Measurements from ENCODE around the gene PINK1.

The PINK1 gene

DNA sequence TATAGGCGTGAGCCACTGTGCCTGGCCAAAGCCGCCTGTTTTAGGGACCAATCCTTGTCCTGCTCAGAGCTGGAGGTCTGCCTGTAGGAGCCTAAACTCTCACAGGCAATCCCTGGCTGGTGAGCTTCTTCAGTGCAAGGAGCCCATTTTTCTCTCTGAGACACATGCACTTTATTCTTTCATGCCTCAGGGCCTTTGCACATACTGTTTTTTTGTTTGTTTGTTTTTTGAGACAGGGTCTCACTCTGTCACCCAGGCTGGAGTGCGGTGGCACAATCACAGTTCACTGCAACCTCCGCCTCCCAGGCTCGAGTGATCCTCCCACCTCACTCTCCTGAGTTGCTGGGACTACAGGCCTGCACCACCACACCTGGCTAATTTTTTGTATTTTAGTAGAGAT is 21.6 kb upstream of the PINK1 start:
- no peak for DNase-seq

DNA sequence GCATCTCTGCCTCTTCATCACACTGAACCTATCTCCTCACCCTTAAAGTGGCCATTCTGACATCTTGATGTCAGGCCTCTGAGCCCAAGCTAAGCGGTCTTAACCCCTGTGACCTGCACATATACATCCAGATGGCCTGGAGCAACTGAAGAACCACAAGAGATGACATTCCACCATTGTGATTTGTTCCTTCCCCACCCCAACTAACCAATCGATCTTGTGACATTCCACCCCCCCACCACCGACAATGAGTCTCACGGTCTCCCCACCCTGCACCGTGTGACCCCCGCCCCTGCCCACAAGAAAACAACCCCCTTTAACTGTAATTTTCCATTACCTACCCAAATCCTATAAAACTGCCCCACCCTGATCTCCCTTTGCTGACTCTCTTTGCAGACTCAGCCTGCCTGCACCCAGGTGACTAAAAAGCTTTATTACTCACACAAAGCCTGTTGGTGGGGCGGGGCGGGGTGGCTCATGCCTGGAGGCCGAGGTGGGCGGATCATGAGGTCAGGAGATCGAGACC is 21.0 kb upstream of the PINK1 start:
- DNase-seq: no peak

DNA sequence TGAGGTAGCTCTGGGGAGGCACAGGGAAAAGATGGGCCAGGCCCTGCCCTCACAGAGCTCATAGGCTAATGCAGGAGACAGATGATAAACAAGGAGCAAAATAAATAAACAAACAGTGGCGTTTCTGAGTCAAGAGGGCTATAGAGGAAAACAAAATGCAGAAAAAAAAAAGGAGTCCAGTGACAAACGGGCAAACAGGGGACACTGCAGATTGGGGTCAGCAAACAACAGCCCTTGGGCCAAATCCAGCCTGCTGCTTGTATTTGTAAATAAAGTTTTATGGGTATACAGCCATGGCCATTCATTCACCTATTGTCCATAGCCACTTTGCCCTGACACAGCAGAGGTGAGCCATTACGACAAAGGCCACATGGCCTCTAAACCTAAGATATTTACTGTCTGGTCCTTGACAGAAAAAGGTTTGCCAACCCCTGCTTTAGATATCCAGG is 19.1 kb upstream of the PINK1 start:
- no peak for DNase-seq

DNA sequence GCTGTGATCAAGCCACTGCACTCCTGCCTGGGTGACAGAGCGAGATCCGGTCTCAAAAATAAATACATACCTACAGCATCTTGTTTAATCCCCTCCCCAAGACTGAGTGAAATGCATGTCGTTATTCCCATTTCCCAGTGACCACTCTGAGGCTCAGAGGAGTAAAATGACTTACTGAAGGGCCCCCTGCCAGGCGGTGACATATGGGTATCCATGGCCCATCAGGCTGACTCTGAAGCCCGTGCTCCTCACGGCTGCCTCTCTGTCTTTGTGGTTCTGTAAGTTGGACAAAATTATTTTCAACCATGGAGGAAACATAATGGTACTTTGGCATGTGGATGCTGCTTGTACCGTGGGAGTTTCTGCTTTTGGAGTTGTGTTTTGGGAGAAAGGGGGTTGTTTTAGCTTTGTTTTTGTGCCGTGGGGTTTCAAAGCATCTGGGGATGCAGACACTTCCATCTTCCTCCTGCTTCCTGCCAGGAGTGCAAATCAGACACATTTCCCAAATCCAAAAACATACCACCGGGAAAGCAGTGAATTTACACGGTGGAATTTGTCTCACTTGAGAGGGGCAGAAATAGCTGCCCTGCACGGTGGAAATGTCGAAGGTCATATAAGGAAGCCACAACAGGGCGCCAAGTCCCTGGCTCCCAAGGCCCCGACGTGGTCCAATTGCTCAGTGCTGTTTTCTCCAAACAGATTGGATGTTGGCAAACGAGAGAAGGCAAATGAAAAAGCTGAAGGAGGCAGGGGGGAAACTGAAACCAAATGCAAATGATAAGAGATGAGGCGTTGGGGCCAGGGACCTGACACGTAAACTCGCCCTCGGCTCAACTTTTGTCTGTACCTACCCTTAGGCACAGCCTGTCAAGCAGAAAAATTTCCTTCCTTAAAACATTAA is 17.1 kb upstream of the PINK1 start:
- DNase-seq: no peak

DNA sequence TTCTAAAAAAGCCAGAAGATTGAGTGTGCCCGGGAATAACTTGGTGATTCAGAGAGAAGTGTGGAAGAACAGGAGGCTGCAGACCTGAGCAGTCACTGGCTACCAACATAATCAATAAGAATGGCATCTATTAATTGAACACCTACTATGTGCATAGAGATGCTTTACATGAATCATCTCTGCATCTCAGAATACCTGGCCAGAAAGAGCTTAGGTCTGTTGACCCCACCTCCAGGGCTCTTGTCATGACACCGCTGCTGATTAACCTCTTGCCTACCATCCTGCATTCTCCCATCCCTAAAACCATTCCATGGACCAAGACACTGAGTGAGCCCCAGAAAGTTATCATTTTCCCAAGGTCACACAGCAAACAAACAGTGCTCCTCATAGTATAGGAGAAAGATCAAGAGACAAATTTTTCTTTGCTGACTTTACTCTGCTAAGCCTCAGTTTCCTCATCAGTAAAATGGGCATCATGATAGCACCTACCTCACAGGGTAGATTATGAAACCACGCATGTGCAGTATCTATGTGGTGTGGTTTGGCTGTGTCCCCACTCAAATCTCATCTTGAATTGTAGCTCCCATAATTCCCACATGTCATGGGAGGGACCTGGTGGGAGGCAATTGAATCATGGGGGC is 16.3 kb upstream of the PINK1 start:
- no peak for DNase-seq

DNA sequence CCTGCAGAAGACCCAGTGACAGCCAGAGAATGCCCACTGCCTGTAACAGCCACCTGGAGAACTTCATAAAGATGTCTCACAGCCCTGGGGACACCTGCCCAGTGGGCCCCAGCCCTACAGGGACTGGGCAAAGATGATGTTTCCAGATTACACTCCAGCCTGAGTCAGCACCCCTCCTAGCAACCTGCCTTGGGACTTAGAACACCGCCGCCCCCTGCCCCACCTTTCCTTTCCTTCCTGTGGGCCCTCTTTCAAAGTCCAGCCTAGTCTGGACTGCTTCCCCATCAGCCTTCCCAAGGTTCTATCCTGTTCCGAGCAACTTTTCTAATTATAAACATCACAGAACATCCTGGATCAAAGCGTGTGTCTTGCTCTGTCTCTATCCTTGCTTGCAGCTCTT is 14.7 kb upstream of the PINK1 start:
- DNase-seq: no peak

DNA sequence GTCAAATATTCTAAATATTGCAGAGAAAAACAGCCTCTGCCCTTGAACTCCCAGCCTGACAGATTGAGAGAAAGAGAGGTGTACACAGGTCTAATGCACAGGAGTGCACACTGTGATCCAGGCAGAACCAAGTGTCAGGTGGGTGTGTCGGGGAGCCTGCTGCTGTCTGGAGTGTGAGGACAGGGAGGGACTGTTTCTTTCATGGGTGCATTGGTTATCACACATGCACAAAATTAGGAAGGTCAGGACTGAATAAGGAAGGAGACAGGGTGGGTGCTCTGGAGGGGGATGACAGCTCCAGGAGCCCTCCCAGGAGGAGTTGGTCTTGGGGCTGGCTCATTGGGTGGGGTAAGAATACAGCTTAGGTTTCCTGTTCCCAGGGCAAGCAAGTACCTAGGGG is 13.3 kb upstream of the PINK1 start:
- DNase-seq: no peak

DNA sequence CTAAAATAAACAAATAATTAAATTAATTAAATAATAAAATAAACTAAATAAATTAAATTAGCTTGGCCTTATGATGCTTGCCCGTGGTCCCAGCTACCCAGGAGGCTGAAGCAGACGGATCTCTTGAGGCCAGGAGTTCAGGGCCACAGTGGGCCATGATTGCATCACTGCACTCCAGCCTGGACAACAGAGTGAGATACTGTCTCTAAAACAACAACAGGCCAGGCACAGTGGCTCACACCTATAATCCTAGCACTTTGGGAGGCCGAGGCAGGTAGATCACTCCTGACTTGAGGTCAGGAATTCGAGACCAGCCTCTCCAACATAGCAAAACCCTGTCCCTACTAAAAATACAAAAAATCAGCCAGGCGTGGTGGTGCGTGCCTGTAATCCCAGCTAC is 12.2 kb upstream of the PINK1 start:
- no peak for DNase-seq

DNA sequence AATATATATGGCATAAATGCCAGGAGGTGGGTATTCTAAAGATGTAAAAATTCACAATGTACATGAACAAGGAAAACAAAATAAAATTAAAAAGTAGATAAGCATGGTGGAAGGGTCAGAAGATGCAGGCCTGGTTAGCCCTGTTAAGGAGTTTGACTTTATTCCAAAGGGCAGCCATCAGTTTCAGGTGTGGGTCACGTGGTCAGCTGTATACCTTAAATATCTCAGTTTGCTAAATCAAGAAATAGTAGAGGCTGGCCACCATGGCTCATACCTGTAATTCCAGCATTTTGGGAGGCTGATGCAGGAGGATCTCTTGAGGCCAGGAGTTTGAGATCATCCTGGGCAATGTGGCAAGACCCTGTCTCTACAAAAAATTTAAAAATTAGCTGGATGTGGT is 8.5 kb upstream of the PINK1 start:
- no peak for DNase-seq

DNA sequence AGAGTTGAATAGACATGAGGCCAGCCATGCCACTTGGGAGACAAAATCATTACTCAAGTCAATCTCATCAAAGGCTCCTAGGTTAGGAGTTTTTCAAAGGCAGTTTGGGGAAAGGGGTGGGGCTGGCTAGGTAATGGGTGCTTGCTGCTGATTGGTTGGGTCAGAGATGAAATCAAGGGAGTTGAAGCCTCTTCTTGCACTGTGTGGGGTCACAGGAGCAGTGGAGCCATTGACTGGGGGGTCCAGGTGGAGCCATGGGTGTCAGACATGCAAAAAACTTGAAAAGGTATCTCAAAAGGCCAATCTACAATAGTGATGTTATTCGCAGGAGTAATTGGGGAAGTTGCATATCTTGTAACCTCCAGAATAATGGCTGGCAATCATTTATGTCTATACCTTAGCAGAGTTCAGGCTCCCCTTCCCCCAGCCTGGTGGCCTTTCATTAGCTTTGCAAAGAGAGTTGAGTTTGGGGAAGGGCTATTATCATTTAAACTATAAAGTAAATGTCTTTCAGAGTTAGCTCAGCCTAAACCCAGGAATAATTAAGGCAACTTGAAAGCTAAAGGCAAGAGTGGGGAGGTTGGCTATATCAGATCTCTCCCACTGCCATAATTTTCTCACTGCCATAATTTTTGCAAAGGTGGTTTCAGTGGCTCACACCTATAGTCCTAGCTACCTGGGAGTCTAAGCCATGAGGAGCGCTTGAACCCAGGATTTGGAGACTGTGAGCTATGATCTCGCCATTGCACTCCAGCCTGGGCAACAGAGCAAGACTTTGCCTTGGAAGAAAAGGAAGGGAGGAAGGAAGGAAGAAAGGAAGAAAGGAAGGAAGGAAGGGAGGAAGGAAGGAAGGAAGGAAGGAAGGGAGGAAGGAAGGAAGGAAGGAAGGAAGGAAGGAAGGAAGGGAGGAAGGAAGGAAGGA is 7.8 kb upstream of the PINK1 start:
- DNase-seq: no peak

DNA sequence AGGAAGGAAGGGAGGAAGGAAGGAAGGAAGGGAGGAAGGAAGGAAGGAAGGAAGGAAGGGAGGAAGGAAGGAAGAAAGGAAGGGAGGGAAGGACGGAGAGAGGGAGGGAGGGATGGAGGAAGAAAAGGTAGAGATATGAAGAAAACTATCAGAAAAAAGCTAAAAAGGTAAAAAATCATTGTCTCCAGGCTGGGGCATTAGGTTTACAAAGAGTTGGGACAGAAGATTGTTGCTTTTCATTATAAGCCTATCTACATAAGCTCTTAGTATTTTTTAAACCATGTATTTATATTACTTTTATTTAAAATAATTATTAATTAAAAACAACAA is 7.2 kb upstream of the PINK1 start:
- no peak for DNase-seq

DNA sequence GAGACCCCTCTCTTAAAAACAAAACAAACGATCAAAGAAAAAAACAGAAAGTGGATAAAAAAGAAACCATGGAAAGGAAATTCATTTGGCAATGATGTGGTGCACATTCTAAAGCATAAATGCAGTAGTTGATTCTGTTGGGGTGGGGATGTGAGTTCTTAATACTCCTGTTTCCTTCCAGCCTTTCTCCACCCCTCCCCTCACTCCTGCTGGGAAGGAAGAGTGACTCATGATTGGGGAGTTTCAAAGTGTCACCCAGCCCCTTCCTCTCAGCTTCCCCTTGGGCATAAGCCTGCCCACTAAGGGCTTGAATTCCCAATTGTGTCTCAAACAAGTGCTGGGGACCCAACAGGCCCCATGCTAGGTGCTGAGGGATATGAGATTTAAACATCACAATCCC is 6.7 kb upstream of the PINK1 start:
- no peak for DNase-seq

DNA sequence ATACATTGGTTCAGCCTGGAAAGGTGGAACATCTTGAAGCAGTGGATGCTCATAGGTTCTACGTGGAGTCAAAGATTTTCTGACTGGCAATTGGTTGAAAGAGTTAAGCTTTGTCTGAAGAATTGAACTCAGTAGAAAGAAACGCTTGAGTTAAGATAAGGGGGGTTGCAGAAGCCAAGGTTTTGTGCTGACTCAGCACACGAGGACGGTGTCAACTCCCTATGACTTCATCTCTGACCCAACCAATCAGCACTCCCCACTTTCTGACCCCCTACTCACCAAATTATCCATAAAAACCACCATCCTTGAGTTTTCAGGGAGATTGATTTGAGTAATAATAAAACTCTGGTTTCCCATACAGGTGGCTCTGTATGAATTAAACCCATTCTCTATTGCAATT is 2.5 kb upstream of the PINK1 start:
- no peak for DNase-seq

DNA sequence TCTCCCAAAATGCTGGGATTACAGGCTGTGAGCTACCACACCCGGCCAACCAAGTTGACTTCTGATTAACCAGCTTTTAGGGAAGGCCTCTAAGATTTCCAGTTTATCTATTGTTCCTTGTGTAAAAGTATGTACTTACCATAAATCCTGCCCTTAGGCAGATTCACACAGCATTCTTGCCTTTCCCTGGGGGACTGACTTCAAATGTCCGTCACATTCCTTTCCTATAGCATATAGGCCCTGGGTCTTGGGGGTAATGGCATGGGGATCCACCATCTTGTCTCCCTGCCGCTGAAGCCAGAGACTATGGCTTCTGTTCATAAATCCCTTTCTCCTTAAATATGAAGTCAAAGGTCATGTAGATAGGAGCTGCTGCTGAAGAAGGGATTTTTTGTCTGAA is 872 bp upstream of the PINK1 start:
- DNase-seq: no peak

DNA sequence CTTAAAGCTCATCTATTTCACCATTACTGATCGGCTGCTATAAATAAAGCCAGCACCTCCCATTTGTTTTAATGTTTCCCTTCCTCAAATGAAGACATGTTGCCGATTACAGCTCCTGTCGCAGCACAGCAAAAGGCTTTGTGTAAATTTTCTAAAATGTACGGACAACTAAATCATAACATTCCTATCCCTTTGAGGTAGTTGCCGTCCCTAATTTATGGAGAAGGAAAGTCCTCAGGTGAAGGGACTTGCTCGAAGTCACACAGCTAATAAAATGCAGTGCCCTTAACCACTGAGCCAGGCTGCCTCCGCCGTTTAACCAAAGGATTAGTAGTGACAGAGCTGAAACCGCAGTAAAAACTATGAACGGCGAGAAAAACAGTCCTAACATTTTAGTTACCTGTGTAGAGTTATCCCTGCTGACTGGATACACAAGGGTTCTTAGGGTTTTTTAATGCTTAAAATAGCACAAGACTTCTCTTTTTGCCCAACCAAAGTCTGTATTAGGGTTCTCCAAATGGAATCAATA is 871 bp downstream of the PINK1 start:
- peak; percentile 11 for DNase-seq

DNA sequence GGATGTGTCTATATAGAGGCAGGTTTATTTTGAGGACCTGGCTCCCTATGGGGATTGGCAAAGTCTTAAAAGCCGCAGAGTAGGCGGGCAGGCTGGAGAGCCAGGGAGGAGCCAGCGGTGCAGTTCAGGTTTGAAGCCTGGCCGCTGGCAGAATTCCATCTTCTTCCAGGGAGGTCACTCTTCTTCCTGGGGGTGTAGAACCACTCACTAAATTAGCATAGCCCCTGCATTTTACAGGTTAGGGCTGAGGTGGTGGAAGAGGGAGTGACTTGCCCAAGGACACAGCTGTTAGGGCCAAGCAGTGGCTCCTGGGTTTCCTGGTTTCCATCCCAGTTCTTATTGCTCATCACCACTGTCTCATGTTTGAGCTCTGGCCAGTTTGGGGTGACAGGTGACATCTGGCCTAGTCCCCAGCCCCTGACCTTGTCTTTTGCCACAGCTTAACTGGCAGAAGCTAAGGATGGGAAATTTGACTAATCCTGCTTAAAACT is 1.4 kb downstream of the PINK1 start:
- DNase-seq: no peak

DNA sequence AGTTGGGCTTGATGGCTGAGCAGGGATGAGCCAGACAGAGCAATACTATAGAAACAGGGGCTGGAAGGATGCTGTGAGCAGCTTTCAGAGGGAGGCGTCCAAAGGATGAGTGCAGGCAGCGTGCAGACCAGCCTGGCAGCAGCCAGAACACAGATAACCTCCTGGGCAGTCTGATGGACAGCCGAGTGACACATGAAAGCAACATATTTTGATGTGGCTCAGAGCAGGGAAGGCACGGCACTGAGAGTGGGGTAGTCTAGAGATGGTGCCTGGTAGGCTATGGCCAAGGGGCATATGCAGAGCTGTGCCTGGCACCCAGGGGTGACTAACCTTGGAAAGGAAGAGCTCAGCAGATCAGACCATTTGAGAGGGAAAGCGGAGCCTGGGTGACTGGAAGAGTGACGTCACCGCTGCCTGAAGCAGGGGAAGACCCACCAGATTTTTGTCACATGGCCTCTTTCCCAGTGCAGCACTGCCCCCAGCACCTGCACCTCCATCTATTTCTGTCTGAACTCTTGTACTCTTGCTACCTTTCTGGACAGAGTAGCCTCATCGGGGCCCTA is 3.6 kb downstream of the PINK1 start:
- DNase-seq: no peak

DNA sequence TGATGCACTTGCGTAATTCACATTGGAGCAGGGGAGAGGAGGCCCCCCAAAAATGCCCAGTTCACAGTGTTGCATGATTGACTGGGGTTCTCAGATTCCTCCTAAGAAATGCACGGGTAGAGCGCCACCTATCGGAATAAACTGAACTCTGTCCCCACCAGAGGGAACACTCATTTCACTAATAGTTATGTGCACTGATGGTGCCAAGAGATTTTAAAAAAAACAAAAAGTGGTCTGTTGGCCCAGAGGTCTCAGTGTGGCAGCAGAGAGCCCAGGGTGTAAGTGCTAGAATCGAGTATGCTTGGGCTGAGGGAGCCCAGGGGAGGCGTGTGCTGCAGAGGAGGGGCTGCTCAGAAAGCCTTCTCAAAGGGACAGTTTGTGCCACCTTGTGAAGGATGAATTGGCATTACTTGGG is 6.9 kb downstream of the PINK1 start:
- peak; percentile 38 for DNase-seq

DNA sequence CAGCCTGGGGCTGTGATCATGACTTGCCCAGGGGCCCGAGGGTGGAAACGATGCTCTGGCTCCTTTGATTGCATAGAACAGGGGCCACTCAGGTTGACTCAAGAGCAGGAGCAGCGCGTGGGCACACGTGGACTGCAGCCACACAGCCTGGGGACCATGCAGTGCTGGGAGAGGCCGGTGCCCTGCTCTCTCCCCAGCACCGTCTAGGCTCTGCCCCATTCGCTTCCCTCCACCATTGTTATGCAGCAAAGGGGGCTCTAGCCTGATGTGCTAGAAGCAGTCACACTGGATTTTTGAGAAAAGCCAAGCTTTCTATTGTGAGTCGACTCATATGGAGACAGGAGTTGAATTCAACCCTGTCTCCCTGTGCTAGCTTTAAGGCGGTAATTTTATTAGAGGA is 8.7 kb downstream of the PINK1 start:
- DNase-seq: no peak

DNA sequence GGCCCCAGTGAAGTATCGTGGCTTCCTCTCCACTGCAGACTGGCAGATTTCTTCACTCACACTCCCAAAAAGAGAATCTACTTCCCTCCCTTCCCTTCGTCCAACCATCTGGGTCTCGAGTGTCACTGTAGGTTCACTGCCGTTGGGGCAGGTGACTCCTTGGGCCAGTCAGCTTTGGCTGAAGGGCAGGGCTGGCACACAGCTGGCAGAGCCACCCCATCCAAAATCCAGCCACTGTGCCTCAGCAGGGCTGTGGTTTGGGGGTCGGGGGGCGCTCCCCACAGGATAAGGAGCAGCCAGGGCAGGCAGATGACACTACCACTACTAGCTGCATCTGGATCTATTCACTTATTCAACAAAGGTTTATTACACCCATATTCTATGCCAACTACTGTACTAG is 9.8 kb downstream of the PINK1 start:
- no peak for DNase-seq

DNA sequence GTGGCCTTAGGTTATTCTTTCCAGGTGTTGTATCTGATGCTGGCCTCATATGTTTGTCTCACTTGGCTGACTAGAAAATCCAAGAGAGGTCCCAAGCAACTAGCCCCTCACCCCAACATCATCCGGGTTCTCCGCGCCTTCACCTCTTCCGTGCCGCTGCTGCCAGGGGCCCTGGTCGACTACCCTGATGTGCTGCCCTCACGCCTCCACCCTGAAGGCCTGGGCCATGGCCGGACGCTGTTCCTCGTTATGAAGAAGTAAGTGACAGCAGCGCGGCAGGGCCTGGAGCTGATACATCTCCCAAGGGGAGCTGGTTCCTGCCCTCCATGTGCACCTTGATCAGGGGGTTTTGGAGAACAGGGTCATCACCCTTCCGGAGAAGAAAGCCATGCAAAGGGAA is 11.2 kb downstream of the PINK1 start:
- DNase-seq: no peak

DNA sequence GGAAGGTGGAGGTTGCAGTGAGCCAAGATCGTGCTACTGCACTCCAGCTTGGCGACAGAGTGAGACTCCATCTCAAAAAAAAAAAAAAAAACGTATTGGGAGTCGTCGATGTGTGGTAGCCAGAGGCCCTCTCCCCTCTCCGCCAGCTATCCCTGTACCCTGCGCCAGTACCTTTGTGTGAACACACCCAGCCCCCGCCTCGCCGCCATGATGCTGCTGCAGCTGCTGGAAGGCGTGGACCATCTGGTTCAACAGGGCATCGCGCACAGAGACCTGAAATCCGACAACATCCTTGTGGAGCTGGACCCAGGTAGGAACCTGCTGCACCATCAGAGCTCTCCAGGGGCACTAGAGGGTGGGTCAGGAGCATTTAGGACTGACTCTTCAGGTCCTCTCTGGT is 12.2 kb downstream of the PINK1 start:
- DNase-seq: no peak

DNA sequence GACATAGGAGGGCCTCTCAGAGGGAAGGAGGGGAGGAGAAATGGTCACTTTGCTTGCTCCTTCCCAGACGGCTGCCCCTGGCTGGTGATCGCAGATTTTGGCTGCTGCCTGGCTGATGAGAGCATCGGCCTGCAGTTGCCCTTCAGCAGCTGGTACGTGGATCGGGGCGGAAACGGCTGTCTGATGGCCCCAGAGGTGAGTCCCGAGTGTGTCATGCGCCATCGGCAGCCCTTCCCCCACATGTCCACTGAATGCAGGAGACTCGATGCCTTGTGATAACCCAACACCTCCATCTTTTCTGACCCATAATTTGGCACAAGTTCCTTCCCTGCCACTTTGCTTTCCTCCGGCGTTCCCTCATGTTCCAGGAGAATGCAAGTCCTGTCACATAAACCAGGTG is 15.2 kb downstream of the PINK1 start:
- no peak for DNase-seq

Measured in stimulated activated CD4-positive, alpha-beta T cell treated with anti-CD3 and anti-CD28 coated beads, Interleukin-4, amount 100 ng/mL, for 1 hour (primary cell).